IPS-15b (cell line): Measurements from ENCODE around the gene FLII.

Experiments used
- H3K27me3 ChIP-seq: one replicate; pipeline ENCODE4 v1.6.1; 2013; ENCODE audit warnings: low read length; ENCODE audit not compliant: control insufficient read depth, insufficient read depth
- H3K36me3 ChIP-seq: one replicate; pipeline ENCODE4 v1.6.1; 2013; ENCODE audit warnings: low read length; ENCODE audit not compliant: control insufficient read depth, insufficient read depth
- H3K4me1 ChIP-seq: one replicate; pipeline ENCODE4 v1.6.1; 2013; ENCODE audit warnings: mild to moderate bottlenecking, low read length; ENCODE audit not compliant: control insufficient read depth, insufficient read depth
- H3K4me3 ChIP-seq: one replicate; pipeline ENCODE4 v1.5.1; 2013; ENCODE audit warnings: low read depth, low read length
- H3K9ac ChIP-seq: one replicate; pipeline ENCODE4 v1.6.1; 2013; ENCODE audit warnings: low read depth, mild to moderate bottlenecking, low read length
- H3K9me3 ChIP-seq: one replicate; pipeline ENCODE4 v1.6.1; 2013; ENCODE audit warnings: mild to moderate bottlenecking, low read length; ENCODE audit not compliant: control insufficient read depth, insufficient read depth

Gene FLII

DNA sequence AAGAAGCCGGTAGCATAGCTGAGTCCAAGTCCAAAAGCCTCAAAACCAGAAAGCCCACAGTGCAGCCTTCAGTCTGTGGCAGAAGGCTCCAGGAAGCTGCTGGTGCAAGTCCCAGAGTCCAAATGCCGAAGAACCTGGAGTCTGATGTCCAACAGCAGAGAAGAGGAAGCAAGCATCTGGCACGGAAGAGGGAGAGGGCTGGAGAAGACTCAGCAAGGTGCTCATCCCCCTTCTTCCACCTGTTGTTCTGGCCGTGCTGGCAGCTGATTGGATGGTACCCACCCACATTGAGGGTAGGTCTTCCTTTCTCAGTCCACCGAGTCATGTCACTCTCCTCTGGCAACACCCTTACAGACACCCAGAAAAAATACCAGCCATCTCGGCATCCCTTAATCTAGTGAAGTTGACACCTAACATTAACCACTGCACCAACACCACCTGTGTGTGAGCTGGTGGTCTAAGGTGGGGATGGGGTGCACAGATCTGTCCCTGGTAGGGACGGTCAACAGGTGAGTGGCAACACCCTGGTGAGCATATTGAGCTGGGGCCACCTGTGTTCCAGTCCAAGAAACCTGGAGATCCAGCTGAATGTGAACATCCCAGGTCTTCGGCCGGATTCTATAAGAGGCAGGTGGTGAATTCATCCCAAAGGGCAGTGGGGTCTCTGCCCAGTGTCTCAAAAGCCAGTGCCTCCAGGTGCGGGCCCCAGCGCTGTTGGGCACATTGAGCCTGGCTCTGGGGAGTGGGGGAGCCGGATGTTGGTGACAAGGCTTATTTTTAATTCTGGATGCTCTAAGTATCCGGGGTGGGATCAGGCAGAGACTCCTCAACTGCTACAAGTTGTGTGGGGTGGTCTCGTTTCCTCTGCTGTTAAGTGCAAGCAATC is 11.8 kb upstream of the FLII start:
- H3K9ac ChIP-seq = no peak overlapping the region
- no peaks in the 10 kb centered on the region for H3K9me3 ChIP-seq
- no peaks in the 10 kb centered on the region for H3K27me3 ChIP-seq
- H3K36me3 ChIP-seq = peaks cover 14% of the 10 kb centered on the region
- H3K4me3 ChIP-seq = no peak overlapping the region
- peaks cover 2% of the 10 kb centered on the region for H3K4me1 ChIP-seq

DNA sequence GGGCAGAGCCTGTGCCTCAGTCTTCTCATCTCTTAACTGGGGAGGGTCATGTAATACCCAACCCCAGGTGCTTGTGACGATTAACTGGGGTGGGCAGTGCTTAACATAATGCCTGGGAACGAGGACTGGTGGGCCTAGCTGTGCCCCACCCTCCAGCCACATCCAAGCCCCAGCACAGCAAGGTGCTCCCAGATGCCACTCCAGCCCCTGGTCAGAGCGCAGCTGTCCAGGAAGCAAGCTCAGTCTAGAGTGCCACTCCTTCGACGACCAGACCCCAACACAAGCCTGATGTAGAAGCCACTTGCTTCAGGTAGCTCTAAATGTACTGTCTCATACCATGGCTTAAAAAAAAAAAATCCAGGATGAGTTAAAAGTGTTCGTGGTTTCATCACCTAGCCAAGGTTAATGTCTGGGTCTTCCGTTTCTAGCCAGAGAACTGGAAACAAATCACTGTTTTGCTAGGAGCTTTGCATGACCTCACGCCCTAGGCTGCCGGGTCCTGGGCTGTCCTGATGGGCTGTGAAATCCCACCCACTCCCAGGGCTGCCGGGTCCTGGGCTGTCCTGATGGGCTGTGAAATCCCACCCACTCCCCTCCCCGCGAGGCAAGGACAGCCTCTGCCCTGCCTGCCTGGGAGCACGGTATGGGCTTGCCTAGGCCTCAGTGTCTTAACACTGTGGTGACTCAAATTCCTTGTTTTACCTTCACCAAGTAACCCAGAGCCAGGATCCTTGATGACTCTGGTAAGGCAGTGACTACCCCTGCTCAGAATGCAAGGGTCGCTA is 9.6 kb upstream of the FLII start:
- Histone ChIP-seq H3K36me3 (peaks cover 22% of the 10 kb centered on the region), H3K9ac (no peak overlapping the region)

DNA sequence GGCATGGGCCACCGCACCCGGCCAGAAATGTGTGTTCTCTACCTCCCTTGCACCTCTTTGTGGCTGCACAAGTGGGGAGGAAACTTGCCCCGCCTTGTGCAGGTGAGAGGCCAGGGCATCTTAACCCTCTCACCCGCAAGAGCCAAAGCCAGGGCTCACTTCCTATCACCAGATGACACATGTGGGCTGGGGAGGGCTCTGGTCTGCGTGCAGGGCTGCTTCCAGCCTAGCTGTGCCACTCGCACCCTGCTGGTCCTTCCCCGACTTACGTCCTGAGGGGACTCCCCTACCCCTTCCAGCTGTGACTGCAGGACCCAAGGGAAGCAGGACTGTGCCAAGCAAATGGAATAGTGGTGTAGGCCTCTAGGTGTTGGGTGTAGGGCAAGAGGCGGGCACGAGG is 8.8 kb upstream of the FLII start:
- Histone ChIP-seq H3K4me3 (no peak overlapping the region), H3K36me3 (peaks cover 24% of the 10 kb centered on the region), H3K9ac (no peak overlapping the region), H3K4me1 (peaks cover 2% of the 10 kb centered on the region), H3K9me3 (no peaks in the 10 kb centered on the region), H3K27me3 (no peaks in the 10 kb centered on the region)

More for the DNA sequence above, 9.6 kb upstream of the FLII start:
- H3K27me3 ChIP-seq = no peaks in the 10 kb centered on the region
- H3K4me1 ChIP-seq = peaks cover 2% of the 10 kb centered on the region
- no peak overlapping the region for H3K4me3 ChIP-seq
- H3K9me3 ChIP-seq = no peaks in the 10 kb centered on the region

DNA sequence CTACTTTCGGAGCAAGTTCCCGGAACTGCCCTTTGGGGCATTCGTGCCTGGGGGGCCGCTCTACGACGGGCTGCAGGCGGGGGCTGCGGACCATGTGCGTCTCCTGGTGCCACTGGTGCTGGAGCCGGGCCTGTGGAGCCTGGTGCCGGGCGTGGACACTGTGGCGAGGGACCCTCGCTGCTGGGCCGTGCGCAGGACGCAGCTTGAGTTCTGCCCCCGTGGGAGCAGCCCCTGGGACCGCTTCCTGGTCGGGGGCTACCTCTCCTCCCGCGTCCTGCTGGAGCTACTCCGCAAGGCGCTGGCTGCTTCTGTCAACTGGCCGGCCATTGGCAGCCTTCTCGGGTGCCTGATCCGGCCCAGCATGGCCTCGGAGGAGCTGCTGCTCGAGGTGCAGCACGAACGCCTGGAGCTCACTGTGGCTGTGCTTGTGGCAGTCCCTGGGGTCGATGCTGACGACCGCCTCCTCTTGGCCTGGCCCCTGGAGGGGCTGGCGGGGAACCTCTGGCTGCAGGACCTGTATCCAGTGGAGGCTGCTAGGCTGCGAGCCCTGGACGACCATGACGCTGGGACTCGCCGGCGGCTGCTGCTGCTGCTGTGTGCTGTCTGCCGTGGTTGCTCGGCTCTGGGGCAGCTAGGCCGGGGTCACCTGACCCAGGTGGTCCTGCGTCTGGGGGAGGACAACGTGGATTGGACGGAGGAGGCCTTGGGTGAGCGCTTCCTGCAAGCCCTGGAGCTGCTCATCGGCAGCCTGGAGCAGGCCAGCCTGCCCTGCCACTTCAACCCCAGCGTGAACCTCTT is 5.5 kb upstream of the FLII start:
- Histone ChIP-seq H3K27me3 (no peaks in the 10 kb centered on the region), H3K9me3 (no peaks in the 10 kb centered on the region), H3K36me3 (peaks cover 24% of the 10 kb centered on the region), H3K4me3 (no peak overlapping the region), H3K4me1 (peaks cover 2% of the 10 kb centered on the region), H3K9ac (no peak overlapping the region)

DNA sequence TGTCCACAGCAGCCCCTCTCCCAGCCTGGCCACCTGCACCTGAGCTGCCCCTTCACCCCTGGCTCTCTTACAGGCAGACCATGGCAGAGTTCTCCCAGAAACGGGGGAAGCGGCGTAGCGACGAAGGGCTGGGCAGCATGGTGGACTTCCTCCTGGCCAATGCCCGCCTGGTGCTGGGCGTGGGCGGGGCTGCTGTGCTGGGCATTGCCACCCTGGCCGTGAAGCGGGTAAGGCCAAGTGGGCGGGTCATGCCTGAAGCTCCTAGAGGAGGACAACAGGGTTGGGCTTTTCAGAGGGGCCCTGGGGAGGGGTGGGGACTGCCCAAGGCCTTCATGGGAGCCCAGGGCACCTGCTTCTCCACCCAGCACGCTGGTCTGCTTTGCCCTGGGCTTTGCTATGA is 4.1 kb upstream of the FLII start:
- Histone ChIP-seq H3K9ac (no peak overlapping the region), H3K27me3 (no peaks in the 10 kb centered on the region), H3K36me3 (peaks cover 24% of the 10 kb centered on the region), H3K4me1 (no peaks in the 10 kb centered on the region), H3K9me3 (no peaks in the 10 kb centered on the region), H3K4me3 (no peak overlapping the region)

DNA sequence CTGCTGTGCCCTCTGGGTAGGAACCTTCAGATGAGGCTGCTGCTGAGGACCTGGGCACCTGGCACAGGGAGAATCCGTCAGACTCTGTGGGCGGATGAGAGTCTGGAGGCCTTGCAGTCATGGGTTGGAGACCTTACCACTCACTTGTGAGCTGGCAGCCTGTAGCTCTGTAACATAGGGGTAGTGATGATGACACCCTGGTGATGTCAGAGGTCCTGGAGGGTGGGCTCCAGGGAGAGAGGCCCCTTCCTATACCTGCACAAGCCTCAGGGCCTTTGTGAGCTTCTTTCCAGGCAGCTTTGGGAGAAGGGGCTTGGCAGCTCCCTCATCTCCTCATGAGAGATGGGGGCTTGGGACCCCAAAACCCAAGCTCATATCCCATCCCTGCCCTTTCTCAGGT is 3.6 kb upstream of the FLII start:
- no peaks in the 10 kb centered on the region for H3K27me3 ChIP-seq
- H3K4me1 ChIP-seq = peaks cover under 1% of the 10 kb centered on the region
- H3K9me3 ChIP-seq = no peaks in the 10 kb centered on the region
- peaks cover 24% of the 10 kb centered on the region for H3K36me3 ChIP-seq
- no peak overlapping the region for H3K4me3 ChIP-seq
- no peak overlapping the region for H3K9ac ChIP-seq

DNA sequence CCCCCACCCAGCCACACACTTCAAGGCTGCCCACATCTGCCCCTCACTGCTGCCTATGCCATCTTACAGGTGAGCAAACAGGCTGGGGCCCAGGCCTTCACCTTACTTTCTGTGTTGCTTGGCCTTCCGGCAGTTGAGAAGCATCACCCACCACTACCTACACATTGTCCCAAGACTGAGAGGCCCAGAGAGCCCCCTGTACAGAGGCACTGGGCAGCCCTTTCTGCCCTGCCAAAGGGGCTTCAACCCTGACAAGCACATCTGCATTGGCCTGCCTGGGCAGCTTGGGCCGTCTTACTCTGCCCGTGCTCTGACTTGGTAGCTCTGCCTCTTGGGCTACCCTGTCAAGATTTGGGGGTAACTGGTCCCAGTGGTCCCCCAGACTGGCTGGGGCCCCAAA is 3.1 kb upstream of the FLII start:
- H3K9ac ChIP-seq = no peak overlapping the region
- H3K36me3 ChIP-seq = peaks cover 24% of the 10 kb centered on the region
- no peaks in the 10 kb centered on the region for H3K27me3 ChIP-seq
- peak overlapping the region; percentile 90 for H3K4me3 ChIP-seq
- no peaks in the 10 kb centered on the region for H3K9me3 ChIP-seq
- H3K4me1 ChIP-seq = peaks cover 4% of the 10 kb centered on the region

DNA sequence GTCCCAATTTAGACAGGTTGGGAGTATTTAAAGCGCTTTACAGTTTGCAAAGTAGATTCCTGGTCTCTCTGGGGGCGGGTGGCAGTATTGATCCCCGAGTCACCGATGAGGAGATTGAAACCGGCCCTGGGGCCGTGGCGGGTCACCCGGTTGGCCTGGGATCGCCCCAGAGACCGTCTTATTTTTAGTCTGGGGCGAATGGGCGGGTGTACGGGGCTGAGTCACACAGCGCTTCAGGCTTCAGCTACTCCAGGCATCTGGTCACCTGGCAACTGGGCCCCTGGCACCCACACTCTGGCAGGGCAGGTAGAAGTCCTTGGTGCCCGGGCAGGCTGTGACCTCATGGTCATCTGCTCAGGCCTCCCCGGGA is 2.6 kb upstream of the FLII start:
- peaks cover 4% of the 10 kb centered on the region for H3K4me1 ChIP-seq
- H3K36me3 ChIP-seq = peaks cover 27% of the 10 kb centered on the region
- H3K9ac ChIP-seq = peak overlapping the region; percentile 90
- H3K4me3 ChIP-seq = peak overlapping the region; percentile 90
- no peaks in the 10 kb centered on the region for H3K9me3 ChIP-seq
- no peaks in the 10 kb centered on the region for H3K27me3 ChIP-seq

DNA sequence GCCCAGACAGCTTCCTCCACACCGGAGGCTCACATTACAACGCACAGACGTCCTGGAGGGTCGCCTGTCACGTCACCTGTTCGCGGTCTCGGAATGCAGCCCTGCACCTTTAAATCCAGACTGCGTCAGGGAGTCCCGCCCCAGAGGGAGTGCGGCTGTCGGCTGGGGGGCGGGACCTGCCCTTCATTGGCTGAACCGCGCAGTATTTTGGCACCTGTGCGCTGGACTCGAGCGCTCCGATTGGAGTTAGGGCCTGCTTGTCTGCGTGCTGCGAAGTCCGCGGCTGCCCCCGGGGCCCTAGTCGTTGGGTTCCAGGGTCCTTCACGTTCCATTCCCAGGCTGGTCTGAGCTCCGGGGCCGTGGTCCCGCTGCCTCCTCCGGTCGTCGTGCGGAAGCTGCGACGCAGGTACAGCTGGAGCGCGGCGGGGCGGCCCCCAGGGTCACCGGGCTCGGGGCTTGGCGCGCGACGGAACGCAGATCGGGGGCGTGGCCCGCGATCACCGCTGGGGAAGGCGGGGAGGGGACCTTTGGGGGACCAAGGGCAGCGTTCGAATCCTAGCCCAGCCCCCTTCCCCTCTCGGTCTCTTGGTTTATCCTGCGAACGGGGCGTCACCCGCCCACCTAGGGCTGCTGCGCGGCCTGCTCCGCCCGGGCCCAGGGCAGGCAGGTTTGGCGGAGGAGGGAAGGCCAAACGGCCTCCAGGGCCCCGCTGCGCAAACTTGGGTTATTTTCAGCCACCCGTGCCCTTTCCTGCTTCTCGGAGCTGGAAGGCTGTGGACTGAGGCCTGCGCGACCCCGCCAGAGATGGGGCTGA is 2.0 kb upstream of the FLII start, which contains the start of gene MIEF2:
MIEF2 (plus strand) TSS at position 331 of the 814 bp plus-strand sequence. CDS start 2,059 bp downstream, outside the sequence.
- H3K27me3 ChIP-seq = no peaks in the 10 kb centered on the region
- peak within 1 kb of the TSS; percentile 90 for H3K9ac ChIP-seq
- peak within 1 kb of the TSS; percentile 90 for H3K4me3 ChIP-seq
- H3K9me3 ChIP-seq = no peaks in the 10 kb centered on the region
- peaks cover 31% of the 10 kb centered on the region for H3K36me3 ChIP-seq
- H3K4me1 ChIP-seq = peaks cover 4% of the 10 kb centered on the region

DNA sequence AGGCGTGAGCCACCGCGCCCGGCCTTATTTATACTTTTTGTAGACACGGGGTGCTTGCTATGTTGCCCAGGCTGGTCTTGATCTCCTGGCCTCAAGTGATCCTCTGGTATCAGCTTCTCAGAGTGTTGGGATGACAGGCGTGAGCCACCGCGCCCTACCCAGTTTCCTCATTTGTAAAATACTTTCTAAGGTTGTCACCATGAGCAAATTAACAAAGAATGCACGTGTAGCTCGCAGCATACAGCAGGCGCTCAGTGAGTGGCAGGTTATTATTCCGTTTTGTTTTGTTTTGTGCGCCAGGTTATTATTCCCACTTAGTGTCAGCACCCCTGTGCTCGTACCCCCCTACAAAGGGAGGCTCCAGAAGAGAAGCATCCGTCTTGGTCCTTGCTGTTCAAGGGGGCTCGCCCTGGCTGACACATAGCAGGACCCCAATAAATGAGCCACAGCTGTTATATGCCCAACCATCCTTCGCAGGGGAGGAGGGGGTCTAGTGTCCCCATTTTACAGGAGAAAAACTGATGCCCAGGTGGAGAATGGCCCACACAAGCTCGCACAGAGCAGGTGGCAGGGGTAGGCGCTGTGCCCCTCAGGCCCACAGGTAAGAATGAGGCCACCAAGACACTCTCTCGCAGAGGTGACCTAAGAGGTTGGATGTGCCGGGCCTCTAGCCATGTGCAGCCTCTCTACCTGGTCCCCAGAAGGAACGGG is 1.2 kb upstream of the FLII start:
- Histone ChIP-seq H3K36me3 (peaks cover 32% of the 10 kb centered on the region), H3K4me1 (peaks cover 4% of the 10 kb centered on the region), H3K27me3 (no peaks in the 10 kb centered on the region), H3K9ac (no peak overlapping the region), H3K4me3 (peak overlapping the region; percentile 90), H3K9me3 (no peaks in the 10 kb centered on the region)
